PFSK-1 (cell line): Measurements from ENCODE around the gene GSTP1.

Experiments
- FOXP2 ChIP-seq: optimal IDR thresholded peaks from 2 replicates; pipeline ENCODE3; 2011; ENCODE audit warnings: borderline replicate concordance, control low read depth, inconsistent platforms; ENCODE audit not compliant: insufficient read depth; ENCODE audit errors: extremely low read length, extremely low read depth
- POLR2AphosphoS5 ChIP-seq: IDR thresholded peaks from 2 replicates; pipeline ENCODE4 v1.6.1; 2012; ENCODE audit warnings: low read depth, mild to moderate bottlenecking, control low read depth, low read length, moderate library complexity
- SIN3A ChIP-seq: IDR thresholded peaks from 2 replicates; pipeline ENCODE4 v1.6.1; 2012; ENCODE audit warnings: mild to moderate bottlenecking, low read length, moderate library complexity, borderline replicate concordance; ENCODE audit not compliant: insufficient read depth
- TAF1 ChIP-seq: IDR thresholded peaks from 2 replicates; pipeline ENCODE4 v1.6.1; 2012; ENCODE audit warnings: low read length, control low read depth, borderline replicate concordance; ENCODE audit not compliant: insufficient read depth
- TF ChIP-seq, protein P1 (sequence below), 2 experiments: IDR thresholded peaks; 2 replicates each; pipeline versions ENCODE4 v1.6.1 to v1.8.0; 2011 to 2012; ENCODE audit warnings: low read depth in 2 of 2, low read length in 2 of 2, control low read depth in 1 of 2, inconsistent platforms in 1 of 2, mild to moderate bottlenecking in 1 of 2, moderate library complexity in 1 of 2; ENCODE audit not compliant: insufficient read depth in 1 of 2

Gene GSTP1

DNA sequence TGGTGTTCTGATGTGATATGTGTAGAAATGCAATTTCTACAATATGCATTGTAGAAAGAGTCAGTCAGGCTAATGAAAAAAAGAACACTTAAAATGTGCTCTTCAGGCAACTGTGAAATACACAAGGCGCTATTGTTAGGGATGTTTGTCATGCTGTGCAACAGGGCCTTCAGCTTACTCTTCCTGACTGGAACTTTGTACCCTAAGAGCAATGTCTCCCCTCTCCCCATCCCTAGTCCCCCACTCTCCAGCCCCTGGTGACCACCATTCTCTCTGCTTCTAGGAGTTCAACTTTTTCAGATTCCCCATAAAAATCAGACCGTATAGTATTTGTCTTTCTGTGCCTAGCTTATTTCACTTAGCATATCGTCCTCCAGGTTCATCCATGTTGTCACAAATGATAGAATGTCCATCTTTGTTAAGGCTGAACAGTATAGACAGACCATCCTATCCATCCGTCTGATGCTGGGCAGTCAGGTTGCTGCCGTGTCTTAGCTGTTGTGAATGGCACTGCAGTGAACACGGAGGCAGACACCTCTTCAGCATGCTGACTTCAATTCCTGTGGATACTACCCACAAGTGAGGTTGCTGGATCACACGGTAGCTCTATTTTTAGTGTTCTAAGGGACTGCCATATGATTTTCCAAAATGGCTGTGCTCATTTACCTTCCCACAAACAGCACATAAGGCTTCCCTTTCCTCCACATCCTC is 33.8 kb downstream of the GSTP1 start:
- no peak for TF ChIP-seq TAF1
- no peak for TF ChIP-seq SIN3A
- no peak for TF ChIP-seq FOXP2
- TF ChIP-seq, protein P1, sequence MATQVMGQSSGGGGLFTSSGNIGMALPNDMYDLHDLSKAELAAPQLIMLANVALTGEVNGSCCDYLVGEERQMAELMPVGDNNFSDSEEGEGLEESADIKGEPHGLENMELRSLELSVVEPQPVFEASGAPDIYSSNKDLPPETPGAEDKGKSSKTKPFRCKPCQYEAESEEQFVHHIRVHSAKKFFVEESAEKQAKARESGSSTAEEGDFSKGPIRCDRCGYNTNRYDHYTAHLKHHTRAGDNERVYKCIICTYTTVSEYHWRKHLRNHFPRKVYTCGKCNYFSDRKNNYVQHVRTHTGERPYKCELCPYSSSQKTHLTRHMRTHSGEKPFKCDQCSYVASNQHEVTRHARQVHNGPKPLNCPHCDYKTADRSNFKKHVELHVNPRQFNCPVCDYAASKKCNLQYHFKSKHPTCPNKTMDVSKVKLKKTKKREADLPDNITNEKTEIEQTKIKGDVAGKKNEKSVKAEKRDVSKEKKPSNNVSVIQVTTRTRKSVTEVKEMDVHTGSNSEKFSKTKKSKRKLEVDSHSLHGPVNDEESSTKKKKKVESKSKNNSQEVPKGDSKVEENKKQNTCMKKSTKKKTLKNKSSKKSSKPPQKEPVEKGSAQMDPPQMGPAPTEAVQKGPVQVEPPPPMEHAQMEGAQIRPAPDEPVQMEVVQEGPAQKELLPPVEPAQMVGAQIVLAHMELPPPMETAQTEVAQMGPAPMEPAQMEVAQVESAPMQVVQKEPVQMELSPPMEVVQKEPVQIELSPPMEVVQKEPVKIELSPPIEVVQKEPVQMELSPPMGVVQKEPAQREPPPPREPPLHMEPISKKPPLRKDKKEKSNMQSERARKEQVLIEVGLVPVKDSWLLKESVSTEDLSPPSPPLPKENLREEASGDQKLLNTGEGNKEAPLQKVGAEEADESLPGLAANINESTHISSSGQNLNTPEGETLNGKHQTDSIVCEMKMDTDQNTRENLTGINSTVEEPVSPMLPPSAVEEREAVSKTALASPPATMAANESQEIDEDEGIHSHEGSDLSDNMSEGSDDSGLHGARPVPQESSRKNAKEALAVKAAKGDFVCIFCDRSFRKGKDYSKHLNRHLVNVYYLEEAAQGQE (IDR thresholded peaks at IDR 0.05; ENCODE audit: insufficient read depth in 1 of 2, low read depth in 2 of 2, low read length in 2 of 2) = no peak
- no peak for TF ChIP-seq POLR2AphosphoS5

DNA sequence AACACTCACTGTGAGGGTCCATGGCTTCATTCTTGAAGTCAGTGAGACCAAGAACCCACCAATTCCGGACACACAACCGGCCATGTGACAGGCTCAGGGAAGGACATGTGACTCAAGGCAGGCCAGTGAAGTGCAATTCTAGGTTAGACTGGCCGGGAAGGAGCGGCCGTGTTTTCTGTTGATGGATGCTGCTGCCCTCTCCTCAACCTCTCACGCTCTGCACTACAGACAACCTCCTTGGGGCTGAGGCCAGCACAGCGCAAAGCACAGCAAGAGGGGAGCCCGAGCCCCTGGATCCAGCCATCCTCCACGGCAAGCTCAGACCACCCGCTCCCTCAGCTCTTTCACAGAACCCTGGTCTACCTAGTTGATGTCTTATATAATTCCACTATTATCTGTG is 43.4 kb downstream of the GSTP1 start:
- TF ChIP-seq TAF1 = no peak
- TF ChIP-seq FOXP2 = no peak
- no peak for TF ChIP-seq POLR2AphosphoS5
- TF ChIP-seq, protein P1 (IDR thresholded peaks at IDR 0.05; ENCODE audit: insufficient read depth in 1 of 2, low read depth in 2 of 2, low read length in 2 of 2) = no peak
- no peak for TF ChIP-seq SIN3A

DNA sequence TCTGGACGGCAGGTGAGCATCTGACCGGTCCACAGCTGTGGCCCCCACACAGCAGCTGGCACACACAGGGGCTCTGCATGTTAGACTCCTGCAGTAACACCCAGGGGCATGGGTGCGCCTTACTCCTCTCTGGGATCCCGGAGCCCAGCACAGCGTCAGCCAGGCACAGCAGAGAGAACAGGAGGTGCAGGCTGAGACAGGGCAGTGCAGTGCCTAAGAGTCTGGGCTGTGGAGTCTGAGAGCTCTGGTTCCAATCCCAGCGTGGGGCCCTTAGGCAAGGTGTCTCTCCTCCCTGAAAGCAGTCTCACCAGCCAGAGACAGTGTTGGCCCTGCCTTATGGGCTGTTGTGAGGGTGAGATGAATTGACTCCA is 43.8 kb downstream of the GSTP1 start:
- TF ChIP-seq FOXP2 = no peak
- TF ChIP-seq TAF1 = no peak
- TF ChIP-seq POLR2AphosphoS5 = no peak
- no peak for TF ChIP-seq SIN3A
- TF ChIP-seq, protein P1 (IDR thresholded peaks at IDR 0.05; ENCODE audit: insufficient read depth in 1 of 2, low read depth in 2 of 2, low read length in 2 of 2) = no peak

DNA sequence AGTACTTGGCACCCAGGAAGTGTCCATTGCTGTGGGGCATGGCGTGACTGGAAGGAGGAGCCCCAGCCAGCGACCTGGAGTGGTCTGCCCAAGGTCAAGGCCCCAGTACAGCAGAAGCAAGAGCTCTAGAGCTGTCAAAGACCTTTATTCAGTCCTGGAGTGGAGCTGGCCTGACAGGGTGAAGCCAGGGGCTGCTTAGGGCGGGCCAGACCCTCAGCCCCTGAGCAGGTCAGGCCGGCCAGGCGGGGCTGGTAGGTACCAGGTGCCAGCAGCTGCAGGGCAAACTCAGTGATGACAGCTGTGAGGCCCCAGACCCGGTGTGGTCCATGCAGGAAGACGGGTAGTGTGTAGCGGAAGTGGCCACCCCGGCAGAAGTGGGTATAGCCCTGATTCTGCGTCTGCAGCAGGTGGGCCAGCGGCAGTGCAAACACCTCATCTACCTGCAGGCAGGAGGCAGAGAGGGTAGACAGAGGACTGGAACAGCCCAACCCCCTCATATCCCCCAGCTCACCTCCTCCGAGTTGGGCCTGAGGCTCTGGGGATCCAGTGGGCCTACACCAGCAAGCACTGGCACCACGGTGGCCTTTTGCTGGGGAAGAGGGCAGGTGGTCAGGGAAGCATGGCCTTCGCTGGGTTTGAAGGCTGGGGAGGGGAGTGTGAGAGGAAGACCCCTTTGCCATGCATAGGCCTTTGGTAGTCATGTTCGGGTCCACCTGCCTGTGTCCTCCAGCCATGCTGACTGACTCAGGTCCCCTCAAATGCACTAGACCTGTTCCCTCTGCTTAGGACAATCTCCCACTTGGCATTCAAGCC is 44.4 kb downstream of the GSTP1 start:
- no peak for TF ChIP-seq POLR2AphosphoS5
- TF ChIP-seq FOXP2 = no peak
- TF ChIP-seq TAF1 = no peak
- TF ChIP-seq, protein P1 (IDR thresholded peaks at IDR 0.05; ENCODE audit: insufficient read depth in 1 of 2, low read depth in 2 of 2, low read length in 2 of 2) = no peak
- no peak for TF ChIP-seq SIN3A
